Endometrial microvascular endothelial cells (primary cell): Measurements from ENCODE around the gene MYO5B. TPM values are rescaled to one million over a fixed set of nuclear protein-coding genes. Genes with fewer than 3 reads are reported as not detected.

ENCODE experiments used
- in situ Hi-C: cut with HindIII; loops from 2 replicates; pipeline ENCODE4 v1.10.0; 2017; ENCODE audit warnings: low sequenced_read_pairs, low pct_unique_long_range_greater_than_20kb; ENCODE audit errors: inconsistent ontology term
- total RNA-seq: library from RNA; depleted of rRNA; stranded (reverse); fragments of >200 nt; gene quantifications from one replicate; pipeline ENCODE4 v1.2.3, GENCODE V29; 2015; ENCODE audit errors: inconsistent ontology term

MYO5B gene
- total RNA-seq, 1 donor from 2014 or later, result 1.3 TPM

DNA sequence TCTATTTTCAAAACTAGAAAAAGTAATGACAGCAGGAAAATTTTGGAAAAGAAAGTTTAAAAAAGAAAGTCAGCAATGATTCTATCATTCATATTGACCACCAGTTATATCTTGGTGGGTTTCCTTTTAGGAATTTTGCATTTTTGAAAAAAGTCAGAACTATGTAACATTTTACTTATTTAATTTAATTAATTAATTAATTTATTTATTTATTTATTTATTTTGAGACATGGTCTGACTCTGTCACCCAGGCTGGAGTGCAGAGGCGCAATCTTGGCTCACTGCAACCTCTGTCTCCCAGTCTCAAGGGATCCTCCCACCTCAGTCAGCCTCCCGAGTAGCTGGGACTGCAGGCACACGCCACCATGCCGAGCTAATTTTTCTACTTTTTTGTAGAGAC is 231.7 kb downstream of the MYO5B start:
- in situ Hi-C loops, result no loop called here

GRCh38 chr18:49961271-49961670 is 233.7 kb downstream of the MYO5B start:
- in situ Hi-C loops, result no loop called here

- in situ Hi-C loops, result no loop called here
These were observed 234.6 kb downstream of the MYO5B start for GRCh38 chr18:49960376-49960775.

GRCh38 chr18:49959176-49959575 is 235.8 kb downstream of the MYO5B start:
- in situ Hi-C loops, result no loop called here

GRCh38 chr18:49955263-49955662 is 239.7 kb downstream of the MYO5B start:
- in situ Hi-C loops, result no loop called here

GRCh38 chr18:49953391-49953790 is 241.6 kb downstream of the MYO5B start:
- in situ Hi-C loops, result no loop called here

DNA sequence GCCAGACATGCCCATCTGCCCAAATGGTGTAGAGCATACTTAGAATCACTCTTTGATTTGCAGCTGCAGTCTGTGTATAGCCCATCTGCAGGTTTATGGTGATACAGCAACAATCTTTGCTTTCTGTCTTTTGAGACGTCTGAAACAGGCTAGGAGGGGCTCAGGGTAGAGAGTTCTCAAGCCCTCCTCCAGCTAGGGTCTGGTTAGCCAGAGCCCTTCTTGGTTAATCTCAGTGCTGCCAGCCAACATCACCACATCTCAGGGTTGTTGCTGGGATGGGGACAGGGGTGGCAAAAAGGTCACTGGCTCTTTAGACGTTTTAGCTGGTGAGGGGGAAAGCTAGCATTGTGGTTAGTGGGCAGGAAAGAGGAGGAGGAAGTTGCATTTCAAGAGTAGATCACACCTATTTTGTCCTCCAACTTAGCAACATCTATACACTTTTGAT is 245.0 kb downstream of the MYO5B start:
- in situ Hi-C loops, result no loop called here

GRCh38 chr18:49948975-49949374 is 246.0 kb downstream of the MYO5B start:
- in situ Hi-C loops, result no loop called here

GRCh38 chr18:49944663-49945062 is 250.3 kb downstream of the MYO5B start:
- in situ Hi-C loops, result no loop called here

DNA sequence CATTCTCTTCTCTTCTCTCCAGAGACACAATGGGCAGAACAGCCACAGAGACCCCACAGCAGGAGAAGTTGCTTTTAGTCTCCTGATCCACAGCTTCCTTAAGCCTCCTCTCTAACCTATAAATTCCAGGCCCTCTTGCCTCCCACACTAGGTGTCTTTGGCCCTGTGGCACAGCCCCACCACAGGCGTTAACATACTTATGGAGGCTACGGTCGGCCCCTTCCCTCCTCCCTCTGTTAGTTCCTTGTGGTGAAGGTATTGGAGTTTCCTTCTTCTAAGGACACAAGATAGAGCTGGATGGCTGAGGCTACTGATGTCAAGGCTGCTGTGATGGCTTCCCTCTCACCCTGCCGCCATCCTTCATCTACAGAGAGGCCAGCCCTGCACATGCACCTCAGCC is 258.1 kb downstream of the MYO5B start:
- in situ Hi-C loops, result no loop called here

GRCh38 chr18:49935215-49935614 is 259.7 kb downstream of the MYO5B start:
- in situ Hi-C loops, result no loop called here

DNA sequence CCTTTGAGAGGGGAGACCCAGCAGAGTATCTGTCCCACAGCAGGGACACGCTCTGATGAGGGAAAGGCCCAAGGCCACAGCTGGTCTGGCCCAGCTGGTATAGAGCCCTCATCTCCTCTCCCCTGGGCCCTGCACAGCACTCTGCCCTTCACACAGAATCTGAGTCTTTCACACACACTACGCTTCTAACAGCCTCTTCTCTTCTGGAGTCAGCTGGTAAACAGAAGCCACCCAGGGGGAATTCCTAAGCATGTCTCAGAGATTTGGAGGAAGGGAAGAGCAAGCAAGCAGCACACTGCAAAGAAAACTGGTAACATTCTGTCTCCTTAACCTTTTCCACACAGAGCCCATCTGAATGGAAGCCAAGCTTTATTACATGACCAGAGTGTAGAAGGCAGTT is 260.5 kb downstream of the MYO5B start:
- in situ Hi-C loops, result no loop called here

- in situ Hi-C loops, result no loop called here
These were observed 261.3 kb downstream of the MYO5B start for GRCh38 chr18:49933530-49934128.

DNA sequence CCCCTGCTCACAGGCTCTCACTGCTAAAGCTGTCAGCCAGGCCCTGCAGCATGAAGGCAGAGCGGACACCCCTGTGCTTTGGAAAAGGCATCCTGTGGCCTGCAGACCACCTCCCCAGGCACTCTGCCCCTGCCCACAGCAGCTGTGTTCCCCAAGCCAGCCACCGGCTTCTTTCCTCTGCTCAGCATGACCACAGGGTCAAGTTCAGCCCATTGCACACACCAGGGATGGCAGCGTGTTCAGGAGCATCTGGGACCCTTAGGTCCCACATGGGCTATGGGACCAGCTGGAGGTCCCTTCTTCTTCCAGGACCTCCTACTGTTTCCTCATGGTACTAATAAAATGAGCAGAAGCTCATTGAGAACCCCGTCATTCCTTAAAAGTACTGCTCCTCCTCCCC is 263.2 kb downstream of the MYO5B start:
- in situ Hi-C loops, result no loop called here

DNA sequence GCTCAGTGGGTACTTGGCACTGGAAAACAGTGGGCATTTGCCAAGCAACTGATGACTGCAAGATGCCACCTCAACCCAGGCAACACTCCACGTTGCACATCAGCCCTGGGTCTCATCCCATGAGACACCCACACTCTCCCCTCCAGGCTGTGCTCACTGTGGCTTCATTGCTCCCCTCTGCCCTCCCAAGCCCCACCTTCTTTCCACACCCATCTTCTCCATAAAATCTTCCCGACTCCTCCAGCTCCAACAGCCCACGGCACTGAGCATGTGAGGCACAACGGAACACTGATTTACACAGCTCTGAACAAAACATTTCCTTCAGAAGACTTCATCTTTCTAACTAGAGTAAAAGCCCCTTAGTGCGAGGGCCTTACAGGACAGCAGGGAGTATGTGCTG is 263.8 kb downstream of the MYO5B start:
- in situ Hi-C loops, result no loop called here

GRCh38 chr18:49926106-49926745 is 268.7 kb downstream of the MYO5B start:
- in situ Hi-C loops, result no loop called here

DNA sequence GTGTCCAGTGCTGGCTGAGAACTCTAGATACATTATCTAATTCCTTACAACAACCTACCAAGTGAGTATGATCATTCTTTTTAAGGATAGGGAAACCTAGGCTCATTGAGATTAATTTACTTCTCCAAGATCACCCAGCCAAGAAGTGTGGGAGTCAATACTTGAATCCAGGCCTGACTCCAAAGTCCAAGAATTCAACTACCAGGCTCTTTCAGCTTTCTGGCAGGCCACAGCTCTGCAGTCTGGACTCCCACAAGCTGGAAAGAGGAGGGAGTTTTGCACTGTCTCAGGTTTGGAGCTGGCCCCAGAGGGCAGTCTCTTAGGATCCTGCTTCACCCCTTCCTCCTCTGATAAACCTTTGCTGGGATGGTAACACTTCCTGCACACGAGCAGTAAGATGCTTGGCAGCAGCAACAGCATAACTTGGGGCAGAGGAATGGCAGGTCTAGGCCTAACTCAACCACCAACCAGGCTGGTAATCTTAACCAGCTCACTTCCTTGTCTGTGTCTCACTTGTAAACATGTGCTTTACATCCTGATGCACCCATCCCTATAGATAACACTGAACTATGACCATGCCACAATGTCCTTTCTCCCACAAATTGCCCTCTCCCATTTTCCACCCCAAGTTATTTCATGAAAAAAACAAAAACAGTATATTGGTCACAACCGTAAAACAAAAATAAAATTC is 270.5 kb downstream of the MYO5B start:
- in situ Hi-C loops, result no loop called here

DNA sequence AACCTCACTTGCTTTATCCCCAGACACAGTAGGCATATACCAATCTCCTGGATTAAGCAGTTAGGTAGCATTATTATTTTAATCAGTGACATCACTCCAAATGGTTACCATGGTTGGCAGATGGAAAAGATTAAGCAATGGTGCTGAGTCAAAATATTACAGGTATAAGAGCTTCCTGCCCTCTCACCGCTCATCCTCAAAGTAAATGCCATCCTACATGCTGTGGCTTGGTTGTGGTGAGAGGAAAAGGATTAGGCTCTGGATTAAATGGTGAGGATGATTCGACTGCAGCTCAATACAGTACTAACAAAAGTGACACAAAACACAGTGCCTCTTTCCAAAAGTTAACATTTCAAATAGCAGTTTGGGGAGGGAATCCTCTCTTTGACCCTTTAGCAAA is 272.7 kb downstream of the MYO5B start:
- in situ Hi-C loops, result no loop called here

GRCh38 chr18:49921318-49921985 is 273.5 kb downstream of the MYO5B start:
- in situ Hi-C loops, result no loop called here

DNA sequence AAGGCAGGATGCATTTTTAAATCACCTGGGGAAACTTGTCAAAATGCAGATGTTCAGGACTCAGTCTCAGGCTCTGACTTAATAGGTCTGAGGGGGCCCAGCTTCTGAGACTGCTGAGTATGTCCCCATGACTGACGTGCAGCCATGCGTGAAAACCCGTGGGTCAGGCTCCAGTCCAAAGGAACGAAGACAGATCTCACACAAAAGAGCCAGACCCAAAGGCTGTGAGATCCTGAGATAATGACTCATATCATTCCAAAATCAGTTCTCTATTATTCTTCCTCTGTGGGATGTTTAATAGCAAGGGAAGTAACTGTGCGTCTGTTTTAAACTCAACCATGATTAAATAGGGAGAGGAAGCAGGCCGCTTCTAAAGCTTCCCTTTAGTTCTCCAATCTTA is 274.2 kb downstream of the MYO5B start:
- in situ Hi-C loops, result no loop called here
